AG09319 (cell line): Measurements from ENCODE around the gene IGLL5.

Experiments
- DNase-seq: peaks from one replicate; pipeline ENCODE4 v3.0.0-alpha.2; 2010; ENCODE audit warnings: low read depth; ENCODE audit errors: extremely low read depth
- CTCF ChIP-seq: IDR thresholded peaks from 2 replicates; pipeline ENCODE4 v1.5.1; 2011; ENCODE audit warnings: low read depth, mild to moderate bottlenecking, inconsistent platforms, low read length, moderate library complexity

The IGLL5 gene

GRCh38 chr22:22940961-22941605 lies 53.5 kb downstream of the IGLL5 start:
- DNase-seq, result no peak
- TF ChIP-seq CTCF, result no peak

GRCh38 chr22:22941831-22942510 lies 54.4 kb downstream of the IGLL5 start:
- DNase-seq, result no peak
- TF ChIP-seq CTCF, result no peak

- TF ChIP-seq CTCF, result peak; percentile 74
These were observed 55.1 kb downstream of the IGLL5 start for GRCh38 chr22:22942511-22943329.

GRCh38 chr22:22943521-22944267 lies 56.1 kb downstream of the IGLL5 start:
- no peak for DNase-seq
- TF ChIP-seq CTCF, result no peak

More at GRCh38 chr22:22942511-22943329, 55.1 kb downstream of the IGLL5 start:
- DNase-seq, result peak; percentile 2

- DNase-seq, result no peak
- TF ChIP-seq CTCF, result no peak
These were observed 56.8 kb downstream of the IGLL5 start for GRCh38 chr22:22944268-22944985.

GRCh38 chr22:22945195-22945594 lies 57.6 kb downstream of the IGLL5 start:
- no peak for TF ChIP-seq CTCF
- no peak for DNase-seq
